Measurements from ENCODE around the gene KLF13. TPM values are rescaled to one million over a fixed set of nuclear protein-coding genes. Genes with fewer than 3 reads are reported as not detected.
A peak's percentile ranks its signal among the peaks of the same experiment; 100 is the strongest.

KLF13 gene
- total RNA-seq, 8 experiments from 2014 or later, result 28.5 to 64.2 (median 42.6) TPM

DNA sequence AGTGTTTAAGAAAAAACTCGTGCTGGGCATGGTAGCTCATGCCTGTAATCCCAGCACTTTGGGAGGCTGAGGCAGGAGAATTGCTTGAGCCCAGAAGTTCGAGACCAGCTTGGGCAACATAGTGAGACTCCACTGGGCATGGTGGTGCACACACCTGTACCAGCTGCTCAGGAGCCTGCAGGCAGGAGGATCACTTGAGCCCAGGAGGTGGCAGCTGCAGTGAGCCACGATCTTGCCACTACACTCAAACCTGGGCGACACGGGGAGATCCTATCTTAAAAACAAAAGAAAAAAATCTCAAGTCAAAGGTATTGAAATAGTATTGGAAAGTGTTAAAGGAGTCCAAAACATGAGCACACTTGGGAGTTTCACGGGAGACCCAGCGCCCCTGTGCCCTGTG lies 14.0 kb downstream of the KLF13 start:
- in situ Hi-C loops (cut with MboI; ENCODE audit: low pct_unique_long_range_greater_than_20kb in 2 of 9, low sequenced_read_pairs in 9 of 9, unreplicated experiment in 9 of 9), result no loop called here
- 67 to 100% (median 93%) methylated on average over 1 to 6 of the region's 7 CpGs; no CpG with 5 or more reads in 2 of the 10 experiments for WGBS, 10 experiments
- Histone ChIP-seq H3K4me3 (no peak overlapping the region), H3K27ac (no peak overlapping the region), H3K4me1 (replicated peaks in 1 of 2) (peaks cover 7 to 21% of the 10 kb centered on the region in 2 donors)
- no peak for ATAC-seq (replicated peaks in 6 of 8)

DNA sequence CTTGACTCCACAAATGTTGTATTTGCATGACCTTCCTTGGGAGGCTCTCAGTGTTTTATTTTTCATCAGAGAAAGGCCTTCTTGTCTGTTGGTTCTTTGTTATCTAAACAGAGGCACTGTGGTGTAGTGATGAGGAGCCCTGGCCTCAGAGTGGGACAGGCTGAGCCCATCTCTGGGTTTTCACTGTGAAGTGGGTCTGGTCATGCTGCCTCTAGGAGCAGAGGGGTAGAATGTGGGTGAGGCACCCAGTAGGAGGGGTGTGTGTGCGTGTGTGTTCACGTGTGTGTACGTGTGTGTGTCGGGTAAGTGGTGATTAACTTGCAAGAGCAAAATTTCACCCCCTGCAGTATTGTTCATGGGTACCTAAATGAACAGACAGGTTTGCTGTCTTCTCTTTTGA lies 14.4 kb downstream of the KLF13 start:
- in situ Hi-C loops (cut with MboI; ENCODE audit: low pct_unique_long_range_greater_than_20kb in 2 of 9, low sequenced_read_pairs in 9 of 9, unreplicated experiment in 9 of 9), result no loop called here
- Histone ChIP-seq H3K27ac (no peak overlapping the region), H3K4me3 (no peak overlapping the region), H3K4me1 (replicated peaks in 1 of 2) (peaks cover 7 to 21% of the 10 kb centered on the region in 2 donors)
- ATAC-seq (replicated peaks in 6 of 8), result no peak
- WGBS, 10 experiments, result 60 to 90% (median 83%) methylated on average over 1 to 4 of the region's 4 CpGs; no CpG with 5 or more reads in 7 of the 10 experiments

DNA sequence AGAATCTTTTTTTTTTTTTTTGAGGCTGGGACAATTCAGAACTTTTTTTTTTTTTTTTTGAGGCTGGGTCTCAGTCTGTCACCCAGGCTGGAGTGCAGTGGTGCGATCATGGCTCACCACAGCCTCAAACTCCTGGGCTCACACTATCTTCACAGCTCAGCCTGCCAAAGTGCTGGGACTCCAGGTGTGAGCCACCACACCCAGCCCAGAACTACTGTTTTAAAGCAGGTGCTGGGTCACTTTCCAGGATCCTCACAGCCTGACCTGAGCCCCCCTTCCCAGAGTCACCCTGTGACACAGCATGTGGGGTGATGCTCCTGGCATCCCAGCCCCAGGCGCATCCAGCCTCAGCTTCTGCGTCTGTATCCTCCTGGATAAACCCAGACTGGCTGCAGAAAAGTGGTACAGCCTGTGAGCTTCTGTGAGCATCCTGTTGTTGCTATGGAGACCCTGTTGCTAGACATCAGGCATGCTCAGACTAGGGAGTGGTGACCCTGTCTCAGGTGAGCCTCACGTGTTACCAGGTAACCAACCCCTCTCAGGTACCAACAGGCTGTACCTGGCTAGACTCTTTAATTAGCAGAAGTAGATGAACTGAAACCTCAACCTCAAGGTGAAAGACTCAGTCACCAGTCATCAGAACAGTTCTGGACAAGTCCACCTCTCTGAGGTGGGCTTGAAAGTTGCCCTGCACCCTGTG lies 15.0 kb downstream of the KLF13 start:
- 80 to 100% (median 100%) methylated on average over 1 of the region's 4 CpGs; no CpG with 5 or more reads in 5 of the 10 experiments for WGBS, 10 experiments
- in situ Hi-C loops (cut with MboI; ENCODE audit: low pct_unique_long_range_greater_than_20kb in 2 of 9, low sequenced_read_pairs in 9 of 9, unreplicated experiment in 9 of 9), result no loop called here
- Histone ChIP-seq H3K27ac (no peak overlapping the region), H3K4me1 (replicated peaks in 1 of 2) (peaks cover 7 to 21% of the 10 kb centered on the region in 2 donors), H3K4me3 (no peak overlapping the region)
- ATAC-seq (replicated peaks in 6 of 8), result no peak

DNA sequence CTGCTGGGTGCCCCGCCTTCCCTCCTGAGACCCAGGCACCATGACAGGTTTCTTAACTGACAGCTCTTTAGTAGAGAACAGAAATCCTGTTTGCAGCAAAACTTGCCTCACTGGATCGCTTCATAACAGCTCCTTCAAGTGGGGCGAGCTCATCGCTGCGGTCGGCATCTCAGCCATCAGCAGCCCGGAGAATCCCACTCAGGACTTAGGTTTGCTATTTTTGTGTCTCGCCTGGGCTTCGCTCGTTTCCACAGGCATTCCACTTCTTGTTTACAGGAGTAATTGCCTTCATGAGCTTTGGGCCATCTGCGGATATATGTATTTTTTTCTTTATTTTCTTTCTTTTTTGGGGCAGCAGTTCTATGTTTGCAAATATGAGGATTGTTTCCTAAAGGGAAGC lies 15.7 kb downstream of the KLF13 start:
- H3K4me3 ChIP-seq, result no peak overlapping the region
- H3K27ac ChIP-seq, result no peak overlapping the region
- H3K4me1 ChIP-seq (replicated peaks in 1 of 2), result peaks cover 7 to 21% of the 10 kb centered on the region in 2 donors
- no peak for ATAC-seq (replicated peaks in 6 of 8)
- WGBS, 10 experiments, result 88 to 100% (median 95%) methylated on average over 1 to 11 of the region's 11 CpGs; no CpG with 5 or more reads in 2 of the 10 experiments
- in situ Hi-C loops (cut with MboI; ENCODE audit: low pct_unique_long_range_greater_than_20kb in 2 of 9, low sequenced_read_pairs in 9 of 9, unreplicated experiment in 9 of 9), result no loop called here

DNA sequence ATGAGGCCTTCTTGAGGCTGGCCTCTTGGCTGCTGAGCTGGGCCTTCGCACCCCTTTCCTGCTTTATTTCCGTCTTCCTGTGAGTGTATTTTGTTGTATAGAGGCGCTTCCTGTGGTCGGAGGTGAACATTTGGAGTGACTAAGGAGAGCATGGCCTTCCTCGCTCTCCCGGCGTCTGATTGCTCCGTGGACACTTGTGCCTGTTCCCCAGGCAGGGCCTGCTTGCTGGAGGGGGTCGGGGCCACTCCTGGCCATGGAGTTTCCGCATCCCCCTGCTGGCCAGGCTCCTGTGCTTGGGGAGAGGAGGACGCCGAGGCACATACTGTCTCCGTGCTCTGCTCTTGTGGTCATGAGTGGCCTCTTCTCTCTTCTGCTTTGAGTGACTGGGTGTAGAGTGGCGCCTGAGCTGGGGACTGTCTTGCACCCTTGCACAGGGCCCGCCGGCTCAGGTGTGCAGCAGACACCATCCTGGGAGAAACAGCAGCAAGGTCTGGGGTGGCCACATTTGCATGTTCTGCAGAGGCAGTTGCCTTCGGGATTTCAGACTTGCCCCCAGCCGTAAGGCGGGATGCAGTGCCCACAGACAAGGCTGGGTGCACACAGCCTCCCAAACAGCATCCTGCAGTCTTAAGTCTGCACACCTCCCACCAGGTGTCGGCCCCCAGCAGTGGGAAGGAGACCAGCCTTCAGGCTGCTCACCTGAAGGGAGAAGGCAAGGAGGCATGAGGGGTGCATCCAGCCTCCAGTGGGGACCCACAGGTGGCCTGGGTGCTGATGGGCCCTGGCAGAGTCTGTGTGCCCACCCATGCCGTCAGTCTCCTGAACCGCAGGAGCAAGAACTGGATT lies 16.4 kb downstream of the KLF13 start:
- in situ Hi-C loops (cut with MboI; ENCODE audit: low pct_unique_long_range_greater_than_20kb in 2 of 9, low sequenced_read_pairs in 9 of 9, unreplicated experiment in 9 of 9), result no loop called here
- Histone ChIP-seq H3K4me3 (no peak overlapping the region), H3K4me1 (replicated peaks in 1 of 2) (peaks cover 7 to 20% of the 10 kb centered on the region in 2 donors)

DNA sequence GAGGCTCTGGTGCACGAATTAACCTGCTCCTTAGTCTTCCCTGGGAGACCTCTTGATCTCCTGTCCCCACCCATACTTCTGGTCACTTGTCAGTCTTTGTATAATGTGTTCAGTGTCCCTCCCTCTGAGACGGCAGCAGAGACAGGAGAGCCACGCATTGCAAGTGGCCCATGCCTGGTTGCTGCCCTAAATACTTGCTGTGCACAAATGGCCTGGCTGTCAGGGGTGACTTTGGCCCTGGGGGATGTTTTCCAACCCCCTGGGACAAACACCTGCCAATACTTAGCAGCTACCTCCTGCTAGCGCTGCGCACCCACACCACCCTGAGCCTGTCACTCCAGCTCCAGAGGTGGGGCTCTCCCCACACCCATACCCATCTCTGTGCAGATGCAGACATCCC lies 17.2 kb downstream of the KLF13 start:
- Histone ChIP-seq H3K4me3 (no peak overlapping the region), H3K27ac (no peak overlapping the region), H3K4me1 (replicated peaks in 1 of 2) (peaks cover 6 to 12% of the 10 kb centered on the region in 2 donors)
- in situ Hi-C loops (cut with MboI; ENCODE audit: low pct_unique_long_range_greater_than_20kb in 2 of 9, low sequenced_read_pairs in 9 of 9, unreplicated experiment in 9 of 9), result no loop called here
- peak in 1 of 8 experiments; percentile 5 for ATAC-seq (replicated peaks in 6 of 8)
- WGBS, 10 experiments, result 0 to 80% (median 47%) methylated on average over 1 to 2 of the region's 5 CpGs; no CpG with 5 or more reads in 6 of the 10 experiments

More for the DNA sequence above, 16.4 kb downstream of the KLF13 start:
- WGBS, 10 experiments, result 73 to 100% (median 90%) methylated on average over 2 to 14 of the region's 22 CpGs; no CpG with 5 or more reads in 3 of the 10 experiments
- no peak overlapping the region for H3K27ac ChIP-seq
- ATAC-seq (replicated peaks in 6 of 8), result no peak

DNA sequence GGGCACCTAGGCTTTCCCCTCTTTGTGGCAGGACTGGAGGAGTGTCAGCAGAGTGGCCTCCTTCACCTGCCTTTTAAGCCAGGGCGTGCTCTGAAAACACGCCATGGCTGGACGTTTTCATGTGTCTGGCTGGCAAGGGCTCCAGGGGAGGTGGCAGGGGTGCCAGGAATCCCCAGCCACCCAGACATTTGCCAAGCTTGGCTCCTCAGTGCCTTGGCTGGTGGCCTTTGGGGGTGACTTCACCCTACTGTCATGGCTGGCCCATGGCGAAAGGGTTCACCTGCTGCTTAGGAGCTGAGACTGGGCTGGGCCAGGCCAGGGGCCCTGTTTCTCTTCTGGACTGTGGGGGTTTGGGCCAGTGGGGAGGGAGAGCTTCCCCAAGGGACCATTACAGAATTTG lies 17.6 kb downstream of the KLF13 start:
- Histone ChIP-seq H3K4me1 (replicated peaks in 1 of 2) (peaks cover 1 to 10% of the 10 kb centered on the region in 2 donors), H3K4me3 (no peak overlapping the region), H3K27ac (no peak overlapping the region)
- peak in 1 of 8 experiments; percentile 4 for ATAC-seq (replicated peaks in 6 of 8)
- 40 to 81% (median 80%) methylated on average over 1 to 3 of the region's 4 CpGs; no CpG with 5 or more reads in 6 of the 10 experiments for WGBS, 10 experiments
- in situ Hi-C loops (cut with MboI; ENCODE audit: low pct_unique_long_range_greater_than_20kb in 2 of 9, low sequenced_read_pairs in 9 of 9, unreplicated experiment in 9 of 9), result no loop called here

DNA sequence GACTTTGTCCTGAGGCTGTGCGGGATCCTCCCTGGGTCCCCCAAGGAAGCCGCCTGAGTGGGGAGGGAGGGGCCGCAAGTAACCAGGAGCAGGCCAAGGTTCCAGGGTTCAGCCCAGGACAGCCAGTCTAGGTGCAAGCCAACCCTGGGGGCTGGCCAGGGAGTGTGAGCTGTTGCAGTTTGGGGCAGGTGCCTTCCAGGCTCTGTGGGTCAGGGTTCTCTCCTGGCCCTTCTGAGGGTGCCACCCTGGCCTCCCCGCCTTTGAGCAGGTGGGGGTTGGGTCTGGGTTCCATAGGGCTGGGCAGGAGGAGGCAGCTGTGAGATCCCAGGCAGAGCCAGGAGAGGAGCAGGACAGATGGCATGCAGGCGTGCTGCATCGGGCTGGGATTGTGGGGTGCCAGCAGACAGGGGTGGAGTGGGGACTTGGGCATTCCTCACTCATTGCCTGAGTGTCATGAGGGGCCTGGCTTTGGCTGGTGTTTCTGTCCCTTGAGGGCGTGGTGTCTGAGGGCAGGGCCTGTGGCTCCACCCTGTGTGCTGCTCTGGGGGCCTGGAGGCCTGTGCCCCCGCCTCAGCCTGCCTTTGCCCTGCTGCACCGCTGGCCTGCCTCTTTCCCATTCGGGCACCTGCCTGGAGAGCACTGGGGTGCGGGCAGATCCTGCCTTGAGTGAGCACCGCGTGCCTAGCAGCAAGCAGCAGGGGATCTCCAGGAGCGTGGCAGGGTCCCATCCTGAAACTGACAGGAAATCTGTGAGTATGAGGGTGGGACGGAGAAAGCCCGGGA lies 18.4 kb downstream of the KLF13 start:
- WGBS, 10 experiments, result 35 to 96% methylated on average over 2 to 4 of the region's 16 CpGs; no CpG with 5 or more reads in 8 of the 10 experiments
- Histone ChIP-seq H3K27ac (no peak overlapping the region), H3K4me1 (replicated peaks in 1 of 2) (peaks cover 0 to 4% of the 10 kb centered on the region in 2 donors), H3K4me3 (no peak overlapping the region)
- in situ Hi-C loops (cut with MboI; ENCODE audit: low pct_unique_long_range_greater_than_20kb in 2 of 9, low sequenced_read_pairs in 9 of 9, unreplicated experiment in 9 of 9), result no loop called here
- ATAC-seq (replicated peaks in 6 of 8), result peak in 5 of 8 experiments; percentile 11 to 67 (median 61)

DNA sequence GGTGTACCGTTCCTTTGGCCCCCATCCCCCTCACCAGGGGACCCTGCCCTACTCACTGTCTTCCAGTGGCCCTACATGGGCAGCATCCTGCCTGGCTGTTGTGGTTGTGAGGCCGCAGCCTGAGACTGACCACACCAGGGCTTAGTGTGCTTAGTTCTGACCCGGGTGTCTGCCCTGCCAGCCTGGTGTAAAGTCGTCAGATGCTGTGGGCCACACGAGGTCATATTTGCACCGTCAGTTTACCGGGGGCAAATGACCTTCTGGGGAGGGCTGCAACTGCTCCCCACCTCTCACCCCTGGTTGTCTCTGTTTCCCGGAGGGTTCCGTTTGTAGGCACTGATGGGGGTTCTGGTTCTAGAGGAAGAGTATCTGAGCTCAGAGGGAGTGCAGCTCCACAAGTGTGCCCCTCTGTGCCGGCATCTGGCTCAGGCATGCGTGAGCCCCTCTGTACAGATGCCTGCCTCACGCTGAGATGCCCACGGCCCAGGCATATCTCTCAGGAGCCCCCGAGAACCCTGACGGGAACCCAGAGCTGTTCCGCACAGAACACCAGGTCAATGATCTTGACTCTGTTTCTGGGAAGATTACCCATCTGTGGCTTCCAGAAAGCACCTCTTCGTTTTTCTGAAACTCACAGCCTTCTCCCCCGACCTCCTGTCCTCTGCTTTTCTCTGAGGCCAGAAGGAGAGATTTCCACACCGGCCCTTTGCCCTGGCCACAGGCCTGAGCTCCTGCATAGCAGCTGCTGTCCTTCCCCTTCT lies 19.2 kb downstream of the KLF13 start:
- no peak overlapping the region for H3K4me3 ChIP-seq
- H3K27ac ChIP-seq, result no peak overlapping the region
- ATAC-seq (replicated peaks in 6 of 8), result peak in 2 of 8 experiments; percentile 2 to 3
- peaks cover 0 to 1% of the 10 kb centered on the region in 2 donors for H3K4me1 ChIP-seq (replicated peaks in 1 of 2)
- 87 to 100% (median 90%) methylated on average over 1 to 8 of the region's 19 CpGs; no CpG with 5 or more reads in 6 of the 10 experiments for WGBS, 10 experiments
- in situ Hi-C loops (cut with MboI; ENCODE audit: low pct_unique_long_range_greater_than_20kb in 2 of 9, low sequenced_read_pairs in 9 of 9, unreplicated experiment in 9 of 9), result no loop called here

DNA sequence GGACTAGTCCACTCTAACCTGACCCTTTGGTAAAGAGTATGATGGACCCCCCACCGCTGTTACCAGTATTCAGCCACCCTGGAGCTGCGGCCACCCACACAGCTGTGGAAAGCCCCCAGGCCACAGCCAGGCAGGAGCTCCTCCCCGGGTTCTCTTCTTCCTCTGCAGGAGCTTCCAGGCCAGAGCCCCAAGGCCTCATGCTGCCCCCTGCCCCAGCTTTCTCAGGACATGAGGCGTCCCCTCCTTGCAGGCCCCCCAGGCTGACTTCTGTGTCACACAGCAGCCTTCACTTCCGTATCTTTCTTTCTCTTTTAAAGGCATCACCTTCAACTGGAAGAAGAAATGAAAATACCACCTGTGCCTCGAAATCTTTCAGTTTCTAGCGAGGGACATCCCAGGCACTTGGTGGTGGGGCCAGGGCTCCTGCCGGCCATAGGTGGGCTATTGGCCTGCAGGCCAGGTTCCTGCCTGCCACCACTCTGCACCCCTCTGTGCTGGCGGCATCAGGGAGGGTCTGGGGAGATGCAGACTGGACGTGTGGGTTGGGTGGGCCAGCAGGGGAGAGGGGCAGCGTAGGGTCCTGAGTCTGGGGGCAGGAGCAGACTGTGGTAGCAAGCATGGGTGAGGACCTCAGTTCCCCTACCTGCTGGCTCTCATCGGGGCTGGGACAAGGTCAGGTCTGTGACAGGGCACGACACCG lies 19.9 kb downstream of the KLF13 start:
- no peak overlapping the region for H3K27ac ChIP-seq
- peaks cover 0 to 2% of the 10 kb centered on the region in 2 donors for H3K4me1 ChIP-seq (replicated peaks in 1 of 2)
- no peak for ATAC-seq (replicated peaks in 6 of 8)
- no peak overlapping the region for H3K4me3 ChIP-seq
- in situ Hi-C loops (cut with MboI; ENCODE audit: low pct_unique_long_range_greater_than_20kb in 2 of 9, low sequenced_read_pairs in 9 of 9, unreplicated experiment in 9 of 9), result no loop called here
- WGBS, 10 experiments, result 67 to 97% (median 80%) methylated on average over 1 to 6 of the region's 14 CpGs; no CpG with 5 or more reads in 5 of the 10 experiments

DNA sequence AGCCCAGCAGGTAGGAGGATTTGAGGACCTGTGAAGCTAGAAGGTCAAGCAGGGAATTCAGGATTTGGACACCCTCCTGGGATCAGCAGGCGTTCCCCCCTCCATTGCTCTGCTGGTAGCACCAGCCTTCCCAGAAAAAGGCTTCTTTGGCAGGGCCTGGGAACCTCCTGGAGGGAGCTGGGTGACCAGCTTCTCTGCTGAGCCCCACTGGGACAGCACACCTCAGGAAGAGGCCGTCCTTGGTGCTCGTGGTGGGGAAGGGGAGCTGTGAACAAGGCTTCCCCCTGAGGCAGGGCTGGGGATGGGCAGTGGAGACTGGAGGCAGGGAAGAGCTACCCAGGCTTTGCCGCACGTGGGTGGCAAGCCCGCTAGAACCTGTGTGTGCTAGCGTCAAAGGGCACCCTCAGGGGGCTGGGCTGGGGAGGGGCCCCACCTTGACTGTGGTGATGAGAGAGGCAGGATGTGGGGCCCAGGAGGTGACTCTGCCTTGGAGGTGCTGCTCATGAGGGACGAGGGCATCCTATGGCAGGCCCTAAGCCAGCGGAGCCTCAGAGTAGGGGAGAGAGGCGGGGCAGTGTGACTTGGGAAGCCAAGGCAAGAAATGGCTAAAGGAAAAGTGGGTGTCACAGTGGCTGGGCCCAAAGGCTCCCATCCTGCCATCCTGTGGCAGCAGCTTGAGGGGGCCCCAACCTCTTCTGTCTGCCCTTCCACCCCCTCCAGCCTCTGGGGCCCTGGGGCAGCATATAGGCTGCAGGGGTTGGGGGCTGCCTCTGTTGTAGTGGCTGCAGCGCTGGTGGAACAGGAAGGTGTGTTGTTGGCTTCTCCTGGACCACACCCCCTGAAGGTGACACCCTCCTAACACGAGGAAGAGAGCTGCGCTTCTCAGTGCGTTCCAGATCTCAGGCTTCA lies 20.7 kb downstream of the KLF13 start:
- WGBS, 10 experiments, result 90 to 100% methylated on average over 3 to 4 of the region's 14 CpGs; no CpG with 5 or more reads in 8 of the 10 experiments

More for the DNA sequence above, 20.7 kb downstream of the KLF13 start:
- in situ Hi-C loops (cut with MboI; ENCODE audit: low pct_unique_long_range_greater_than_20kb in 2 of 9, low sequenced_read_pairs in 9 of 9, unreplicated experiment in 9 of 9), result no loop called here
- ATAC-seq (replicated peaks in 6 of 8), result no peak
- no peak overlapping the region for H3K27ac ChIP-seq
- no peak overlapping the region for H3K4me3 ChIP-seq
- peaks cover 5 to 10% of the 10 kb centered on the region in 2 donors for H3K4me1 ChIP-seq (replicated peaks in 1 of 2)
